Suprapubic skin (tissue), 4 donors: Measurements from ENCODE around the gene ITSN2. TPM values are rescaled to one million over a fixed set of nuclear protein-coding genes. Genes with fewer than 3 reads are reported as not detected.
A peak's percentile ranks its signal among the peaks of the same experiment; 100 is the strongest.
"Not testable (repeated sequence)": the region's sequence is repeated elsewhere in the genome, so short reads cannot be mapped to it uniquely, and the experiment has no call there.

Source experiments
- DNase-seq, 2 donors: peaks; one replicate each; pipeline ENCODE4 v3.0.0-alpha.2; 2019; ENCODE audit warnings: low spot score in 2 of 2
- H3K27ac ChIP-seq: fragments of 200-600 bp; sonication (generic); one replicate; pipeline ENCODE4 v1.5.1; 2019
- H3K27me3 ChIP-seq: fragments of 200-600 bp; sonication (generic); one replicate; pipeline ENCODE4 v1.5.1; 2019
- H3K36me3 ChIP-seq: fragments of 200-600 bp; sonication (generic); one replicate; pipeline ENCODE4 v1.5.1; 2019
- H3K4me1 ChIP-seq: fragments of 200-600 bp; sonication (generic); one replicate; pipeline ENCODE4 v1.5.1; 2019
- H3K4me3 ChIP-seq: fragments of 200-600 bp; sonication (generic); one replicate; pipeline ENCODE4 v1.5.1; 2019; ENCODE audit warnings: mild to moderate bottlenecking
- H3K9me3 ChIP-seq: fragments of 200-600 bp; sonication (generic); one replicate; pipeline ENCODE4 v1.5.1; 2019
- EP300 ChIP-seq: sonication (generic); formaldehyde crosslinking; IDR thresholded peaks from one replicate; pipeline ENCODE4 v1.6.1; 2017; ENCODE audit warnings: antibody characterized with exemption
- POLR2A ChIP-seq, 2 donors: fragments of 450-650 bp; IDR thresholded peaks; one replicate each; pipeline ENCODE4 v1.6.1; 2017; ENCODE audit warnings: antibody characterized with exemption in 2 of 2, mild to moderate bottlenecking in 2 of 2, moderate library complexity in 2 of 2
- POLR2AphosphoS5 ChIP-seq, 3 donors: sonication (generic); formaldehyde crosslinking; IDR thresholded peaks; one replicate each; pipeline ENCODE4 v1.6.1; 2017; ENCODE audit warnings: antibody characterized with exemption in 3 of 3
- WGBS: methylation state at CpG from one replicate; pipeline ENCODE4 v1.1.5; 2018; 5-methylcytosine and 5-hydroxymethylcytosine counted together
- total RNA-seq, 4 donors: library from RNA; depleted of rRNA; stranded (reverse); fragments of >200 nt; gene quantifications; one replicate each; pipeline ENCODE4 v1.1.0, GENCODE V29; 2016
- TF ChIP-seq, protein P1 (sequence below), 2 donors: fragments of 200-600 bp in 1 of 2; fragments of 450-650 bp in 1 of 2; sonication (generic) in 1 of 2; IDR thresholded peaks; one replicate each; pipeline ENCODE4 v1.5.1; 2016 to 2019; ENCODE audit warnings: antibody characterized with exemption in 2 of 2, mild to moderate bottlenecking in 1 of 2, moderate library complexity in 1 of 2

Gene ITSN2
- total RNA-seq, result 10 to 100 TPM; 65.8 to 92.6 (median 69.7) TPM

DNA sequence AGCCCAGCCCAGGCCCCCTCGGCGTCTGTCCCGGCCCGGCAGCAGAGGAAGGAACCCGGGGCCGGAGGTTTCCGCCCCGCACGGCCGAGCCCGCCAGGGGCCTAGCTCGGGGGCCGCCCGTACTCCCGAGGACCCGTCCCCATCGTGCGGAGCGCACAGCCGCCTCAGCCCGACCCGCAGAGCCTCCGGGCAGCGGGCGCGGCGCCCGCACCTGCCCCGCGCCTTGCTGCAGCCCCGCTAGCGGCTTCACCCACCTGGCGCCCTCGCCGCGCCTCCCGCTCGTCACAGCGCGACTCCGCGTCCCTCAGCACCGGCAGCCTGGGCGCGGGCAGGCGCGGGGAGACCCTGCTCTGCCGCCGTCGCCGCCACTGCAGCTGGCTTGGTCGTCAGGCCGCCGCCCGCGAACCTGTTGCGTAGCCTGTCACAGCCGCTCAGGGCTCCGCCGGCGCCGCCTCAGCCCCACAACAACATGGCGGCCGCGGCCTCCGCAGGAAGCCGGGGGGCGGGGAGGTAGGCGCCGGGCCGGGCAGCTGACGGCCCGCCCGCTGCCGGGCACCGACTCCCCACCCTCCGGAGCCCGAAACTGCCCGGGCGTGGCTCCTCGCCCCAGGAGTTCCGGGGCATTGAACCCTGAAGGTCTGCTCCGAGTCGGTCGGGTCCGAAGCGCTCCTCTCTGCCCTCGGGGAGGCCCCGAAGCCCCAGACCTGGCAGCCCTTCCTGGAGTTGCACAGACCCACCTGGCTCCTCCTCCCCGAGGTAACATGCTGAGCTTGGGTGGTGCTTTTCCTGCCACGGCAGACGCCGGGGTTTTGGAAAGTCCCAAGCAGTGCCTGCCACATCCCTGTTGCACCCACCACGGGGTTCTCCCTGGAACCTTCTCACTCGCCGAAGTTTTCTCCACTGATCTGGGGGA is at the start of gene ITSN2:
Gene ITSN2, minus strand, starts transcription at position 487 of the 913 bp plus-strand sequence. CDS start 32,454 bp downstream, outside the sequence.
- H3K4me1 ChIP-seq, result peaks cover 44% of the 10 kb centered on the region
- H3K36me3 ChIP-seq, result no peaks in the 10 kb centered on the region
- H3K27me3 ChIP-seq, result no peaks in the 10 kb centered on the region
- peak within 1 kb of the TSS; percentile 84 for H3K4me3 ChIP-seq
- 0% methylated on average over 6 of the region's 96 CpGs for WGBS
- H3K9me3 ChIP-seq, result no peaks in the 10 kb centered on the region
- peak within 1 kb of the TSS; percentile 94 for H3K27ac ChIP-seq
- peak; percentile 82 to 92 for DNase-seq
- TF ChIP-seq POLR2AphosphoS5 (IDR thresholded peaks at IDR 0.05) (no peak), POLR2A (IDR thresholded peaks at IDR 0.05) (peak; percentile 16 to 67)

DNA sequence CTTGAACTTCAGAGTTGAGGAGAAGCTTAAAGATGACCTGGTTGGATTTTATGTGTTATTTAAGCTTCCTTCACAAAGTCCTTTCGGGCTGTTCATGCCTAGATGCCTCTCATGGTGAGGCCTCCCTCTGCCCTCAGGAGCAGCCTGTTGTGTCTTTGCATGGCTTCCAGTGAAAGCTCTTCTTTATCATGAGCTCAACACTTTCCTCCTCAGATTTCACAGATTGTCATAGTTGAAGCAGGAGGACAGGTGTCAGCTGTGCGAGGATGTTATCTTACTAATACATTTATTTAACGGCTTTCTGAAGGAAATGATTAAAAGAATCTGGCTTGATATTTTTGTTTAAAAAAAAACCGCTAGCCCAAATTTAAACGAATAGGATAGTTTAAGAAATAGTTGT is 48.8 kb upstream of the ITSN2 start:
- TF ChIP-seq EP300 (no peak), POLR2A (IDR thresholded peaks at IDR 0.05) (no peak), POLR2AphosphoS5 (IDR thresholded peaks at IDR 0.05) (no peak)
- TF ChIP-seq, protein P1, sequence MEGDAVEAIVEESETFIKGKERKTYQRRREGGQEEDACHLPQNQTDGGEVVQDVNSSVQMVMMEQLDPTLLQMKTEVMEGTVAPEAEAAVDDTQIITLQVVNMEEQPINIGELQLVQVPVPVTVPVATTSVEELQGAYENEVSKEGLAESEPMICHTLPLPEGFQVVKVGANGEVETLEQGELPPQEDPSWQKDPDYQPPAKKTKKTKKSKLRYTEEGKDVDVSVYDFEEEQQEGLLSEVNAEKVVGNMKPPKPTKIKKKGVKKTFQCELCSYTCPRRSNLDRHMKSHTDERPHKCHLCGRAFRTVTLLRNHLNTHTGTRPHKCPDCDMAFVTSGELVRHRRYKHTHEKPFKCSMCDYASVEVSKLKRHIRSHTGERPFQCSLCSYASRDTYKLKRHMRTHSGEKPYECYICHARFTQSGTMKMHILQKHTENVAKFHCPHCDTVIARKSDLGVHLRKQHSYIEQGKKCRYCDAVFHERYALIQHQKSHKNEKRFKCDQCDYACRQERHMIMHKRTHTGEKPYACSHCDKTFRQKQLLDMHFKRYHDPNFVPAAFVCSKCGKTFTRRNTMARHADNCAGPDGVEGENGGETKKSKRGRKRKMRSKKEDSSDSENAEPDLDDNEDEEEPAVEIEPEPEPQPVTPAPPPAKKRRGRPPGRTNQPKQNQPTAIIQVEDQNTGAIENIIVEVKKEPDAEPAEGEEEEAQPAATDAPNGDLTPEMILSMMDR (IDR thresholded peaks at IDR 0.05), result no peak
- Histone ChIP-seq H3K27ac (no peak overlapping the region), H3K27me3 (no peaks in the 10 kb centered on the region), H3K4me3 (no peak overlapping the region), H3K36me3 (no peaks in the 10 kb centered on the region), H3K4me1 (no peaks in the 10 kb centered on the region), H3K9me3 (no peaks in the 10 kb centered on the region)
- DNase-seq, result no peak
- WGBS, result 73% methylated on average over 5 of the region's 5 CpGs

DNA sequence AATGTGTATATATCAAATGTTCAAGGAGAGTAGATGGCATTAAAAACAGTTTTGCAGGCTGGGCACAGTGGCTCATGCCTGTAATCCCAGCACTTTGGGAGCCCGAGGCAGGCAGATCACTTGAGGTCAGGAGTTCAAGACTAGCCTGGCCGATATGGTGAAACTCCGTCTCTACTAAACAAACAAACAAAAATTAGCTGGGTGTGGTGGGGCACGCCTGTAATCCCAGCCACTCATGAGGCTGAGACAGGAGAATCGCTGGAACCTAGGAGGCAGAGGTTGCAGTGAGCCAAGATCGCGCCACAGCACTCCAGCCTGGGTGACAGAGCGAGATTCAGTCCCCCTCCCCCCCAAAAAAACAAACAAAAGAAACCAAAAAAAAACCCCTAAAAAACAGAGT is 48.4 kb upstream of the ITSN2 start:
- DNase-seq, H3K9me3 ChIP-seq, H3K27me3 ChIP-seq, H3K27ac ChIP-seq, H3K4me3 ChIP-seq, H3K36me3 ChIP-seq, H3K4me1 ChIP-seq: not testable (repeated sequence)
- WGBS, result 57% methylated on average over 8 of the region's 8 CpGs

DNA sequence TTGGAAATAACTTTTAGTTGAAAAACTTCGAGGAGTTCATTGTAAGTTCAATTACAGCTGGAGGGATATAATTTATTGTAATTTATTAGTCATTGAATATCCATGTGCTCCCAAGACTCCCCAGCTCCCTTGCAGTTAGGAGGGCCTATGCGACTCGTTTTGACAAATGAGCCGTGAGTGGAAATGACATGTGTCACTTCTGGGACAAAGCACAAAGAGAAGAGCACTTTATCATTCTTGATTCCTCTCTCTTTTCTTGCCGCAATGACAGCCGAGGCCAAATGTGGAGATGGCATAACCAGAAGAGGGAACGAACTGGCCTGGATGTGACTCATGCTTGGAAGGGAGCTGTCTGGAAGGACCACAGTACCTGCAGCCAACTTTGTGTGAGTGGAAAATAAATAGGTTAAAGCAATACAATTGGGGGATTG is 44.2 kb upstream of the ITSN2 start:
- TF ChIP-seq POLR2A (IDR thresholded peaks at IDR 0.05) (no peak), POLR2AphosphoS5 (IDR thresholded peaks at IDR 0.05) (no peak)
- H3K4me3 ChIP-seq, result no peak overlapping the region
- no peaks in the 10 kb centered on the region for H3K36me3 ChIP-seq
- no peak for DNase-seq
- H3K9me3 ChIP-seq, result no peaks in the 10 kb centered on the region
- peaks cover 5% of the 10 kb centered on the region for H3K4me1 ChIP-seq
- H3K27ac ChIP-seq, result no peak overlapping the region
- peaks cover 9% of the 10 kb centered on the region for H3K27me3 ChIP-seq
- WGBS, result 44% methylated on average over 7 of the region's 7 CpGs

DNA sequence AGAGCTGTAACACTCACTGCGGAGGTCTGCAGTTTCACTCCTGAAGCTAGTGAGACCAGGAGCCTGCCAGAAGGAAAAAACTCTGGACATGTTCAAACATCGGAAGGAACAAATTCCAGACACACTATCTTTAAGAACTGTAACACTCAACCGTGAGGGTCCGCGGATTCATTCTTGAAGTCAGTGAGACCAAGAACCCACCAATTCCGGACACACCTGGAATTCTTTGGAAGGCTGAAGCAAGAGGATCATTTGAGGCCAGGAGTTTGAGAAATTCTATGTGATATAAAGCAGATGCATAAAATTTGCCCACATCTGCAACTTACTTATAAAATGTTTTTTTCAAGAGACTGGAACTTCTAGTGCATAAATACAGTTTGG is 43.5 kb upstream of the ITSN2 start:
- no peak overlapping the region for H3K27ac ChIP-seq
- 63% methylated on average over 6 of the region's 6 CpGs for WGBS
- peaks cover 5% of the 10 kb centered on the region for H3K4me1 ChIP-seq
- H3K9me3 ChIP-seq, result no peaks in the 10 kb centered on the region
- no peak overlapping the region for H3K4me3 ChIP-seq
- H3K27me3 ChIP-seq, result peaks cover 9% of the 10 kb centered on the region
- no peaks in the 10 kb centered on the region for H3K36me3 ChIP-seq
- DNase-seq, result no peak
- TF ChIP-seq, protein P1 (IDR thresholded peaks at IDR 0.05), result no peak
- TF ChIP-seq POLR2A (IDR thresholded peaks at IDR 0.05) (no peak), EP300 (no peak), POLR2AphosphoS5 (IDR thresholded peaks at IDR 0.05) (no peak)

DNA sequence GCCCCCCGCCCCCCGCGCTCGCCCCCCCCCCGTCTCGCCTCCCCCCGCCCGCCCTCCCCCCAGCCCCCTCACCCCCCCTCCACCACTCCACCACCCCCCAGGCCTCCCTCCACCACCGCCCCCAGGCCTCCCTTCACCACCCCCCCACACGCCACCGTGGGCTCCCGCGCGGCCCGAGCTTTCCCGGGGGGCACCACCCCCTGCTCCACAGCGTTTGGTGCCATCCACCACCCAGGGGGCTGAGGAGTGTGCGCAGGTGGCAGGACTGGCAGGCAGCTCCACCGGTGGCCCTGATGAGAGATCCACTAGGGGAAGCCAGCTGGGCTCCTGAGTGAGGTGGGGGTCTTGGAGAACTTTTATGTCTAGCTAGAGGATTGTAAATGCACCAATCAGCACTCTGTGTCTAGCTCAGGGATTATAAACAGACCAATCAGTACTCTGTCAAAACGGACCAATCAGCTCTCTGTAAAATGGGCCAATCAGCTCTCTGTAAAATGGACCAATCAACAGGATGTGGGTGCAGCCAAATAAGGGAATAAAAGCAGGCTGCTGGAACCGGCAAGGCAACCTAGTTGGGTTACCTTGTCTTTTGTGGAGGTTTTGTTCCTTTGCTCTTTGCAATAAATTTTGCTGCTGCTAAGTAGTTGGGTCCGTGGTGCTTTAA is 43.0 kb upstream of the ITSN2 start:
- H3K9me3 ChIP-seq, result no peaks in the 10 kb centered on the region
- H3K27ac ChIP-seq, result no peak overlapping the region
- H3K4me1 ChIP-seq, result peaks cover 5% of the 10 kb centered on the region
- TF ChIP-seq POLR2A (IDR thresholded peaks at IDR 0.05), result no peak
- TF ChIP-seq, protein P1 (IDR thresholded peaks at IDR 0.05), result no peak
- TF ChIP-seq EP300, result no peak
- no peak for TF ChIP-seq POLR2AphosphoS5 (IDR thresholded peaks at IDR 0.05)
- no peaks in the 10 kb centered on the region for H3K36me3 ChIP-seq
- H3K4me3 ChIP-seq, result no peak overlapping the region
- WGBS, result 74% methylated on average over 5 of the region's 22 CpGs
- no peak for DNase-seq
- peaks cover 9% of the 10 kb centered on the region for H3K27me3 ChIP-seq
